Measurements from ENCODE around the gene DNAI2. TPM values are rescaled to one million over a fixed set of nuclear protein-coding genes. Genes with fewer than 3 reads are reported as not detected.

The DNAI2 gene
- total and polyA plus RNA-seq, 9 of the 15 experiments (the other 6 are each of a cell fraction or from before 2014, with no cell fraction given), result not detected

DNA sequence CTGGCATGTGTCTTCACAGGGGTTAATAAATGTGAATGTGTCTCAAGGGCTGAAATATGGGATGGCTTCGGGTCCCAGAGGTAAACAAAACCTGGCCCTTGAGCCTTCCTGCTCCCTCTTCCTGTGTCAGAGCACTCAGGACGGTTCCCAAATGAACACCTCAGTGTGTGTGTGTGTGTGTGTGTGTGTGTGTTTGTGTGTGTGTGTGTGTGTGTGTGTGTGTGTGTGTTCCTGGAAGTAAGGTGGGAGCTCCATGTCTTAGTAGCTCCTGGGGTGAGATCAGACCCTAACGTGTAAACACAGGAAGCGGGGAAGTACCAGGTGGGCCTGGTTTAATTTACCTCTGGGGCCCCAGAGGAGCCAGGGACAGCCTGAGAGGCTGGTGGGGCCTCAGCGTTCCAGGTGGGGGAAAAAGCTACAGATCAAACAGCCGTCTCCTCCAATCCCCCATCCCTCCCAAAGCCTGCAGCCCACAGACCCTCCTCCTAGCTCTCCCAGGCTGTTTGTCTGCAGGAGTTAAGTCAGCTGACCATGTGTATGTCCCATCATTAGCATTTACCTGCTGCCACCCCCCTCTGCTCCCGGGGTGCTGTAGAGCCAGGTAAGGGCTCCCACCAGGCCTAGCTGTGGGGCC, 58.1 kb downstream of the DNAI2 start:
- peak overlapping the region; percentile 29; the same call in 1 of the 3 replicates for H3K27ac ChIP-seq (ENCODE audit: extremely low read depth, low read depth, low read length)
- no peaks in the 10 kb centered on the region for H3K79me2 ChIP-seq (ENCODE audit: control insufficient read depth, insufficient read depth, low read length)
- ChIA-PET POLR2A (interaction anchor here (0.6 to 1.4 kb wide), 2 partner anchors 36 to 1142 kb away, joined by 3 to 5 read pairs; no protein-coding TSS in a partner anchor), CTCF (ENCODE audit: low intra/inter-chr PET ratio) (no interaction called here)
- peak overlapping the region; percentile 31 to 46; a peak in 1 of 4 replicates for H3K9ac ChIP-seq (ENCODE audit: insufficient read depth in 1 of 2, low read depth in 2 of 2, low read length in 2 of 2)
- TF ChIP-seq ZSCAN29 (IDR thresholded peaks at IDR 0.05), result no peak
- TF ChIP-seq CHD1 (IDR thresholded peaks at IDR 0.05; ENCODE audit: low read length), result no peak
- no peak for TF ChIP-seq ZNF79 (CRISPR knock-in tag; IDR thresholded peaks at IDR 0.05; ENCODE audit: low read depth)
- TF ChIP-seq, protein P1, sequence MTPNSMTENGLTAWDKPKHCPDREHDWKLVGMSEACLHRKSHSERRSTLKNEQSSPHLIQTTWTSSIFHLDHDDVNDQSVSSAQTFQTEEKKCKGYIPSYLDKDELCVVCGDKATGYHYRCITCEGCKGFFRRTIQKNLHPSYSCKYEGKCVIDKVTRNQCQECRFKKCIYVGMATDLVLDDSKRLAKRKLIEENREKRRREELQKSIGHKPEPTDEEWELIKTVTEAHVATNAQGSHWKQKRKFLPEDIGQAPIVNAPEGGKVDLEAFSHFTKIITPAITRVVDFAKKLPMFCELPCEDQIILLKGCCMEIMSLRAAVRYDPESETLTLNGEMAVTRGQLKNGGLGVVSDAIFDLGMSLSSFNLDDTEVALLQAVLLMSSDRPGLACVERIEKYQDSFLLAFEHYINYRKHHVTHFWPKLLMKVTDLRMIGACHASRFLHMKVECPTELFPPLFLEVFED (CRISPR knock-in tag; conservative IDR thresholded peaks at IDR 0.05), result 0 out of 2 replicates have a peak, but pooled peaks have one; percentile 60
- TF ChIP-seq MCM3 (IDR thresholded peaks at IDR 0.05), result peak; percentile 69; the same call in 1 of the 2 replicates
- no peak for TF ChIP-seq PRPF4 (IDR thresholded peaks at IDR 0.05; ENCODE audit: insufficient read depth, low read depth, low read length, poor library complexity, severe bottlenecking)
- TF ChIP-seq ZNF778 (CRISPR knock-in tag; IDR thresholded peaks at IDR 0.05), result no peak
- no peak for TF ChIP-seq PHTF2 (CRISPR knock-in tag; IDR thresholded peaks at IDR 0.05)
- no peak for TF ChIP-seq ZNF507 (tag; conservative IDR thresholded peaks at IDR 0.05)
- TF ChIP-seq BRCA1 (IDR thresholded peaks at IDR 0.05), result no peak
- no peak for TF ChIP-seq BRCA1 (CRISPR knock-in tag; IDR thresholded peaks at IDR 0.05)
- no peak for TF ChIP-seq RFX1 (IDR thresholded peaks at IDR 0.05)
- no peaks in the 10 kb centered on the region; the same call in 1 of the 2 replicates for H4K20me1 ChIP-seq (replicated peaks; ENCODE audit: control insufficient read depth, insufficient read depth, low read length)
- no TSS peak for BruUV-seq (replicated peaks)
- H3K27me3 ChIP-seq (ENCODE audit: control insufficient read depth in 2 of 2, insufficient read depth in 2 of 2, low read length in 2 of 2), result peaks cover 0 to 3% of the 10 kb centered on the region in 2 experiments; a peak in 1 of 5 replicates
- FAIRE-seq (no peak), DNase-seq (ENCODE audit: extremely low read depth in 1 of 4, low spot score in 3 of 4) (no peak), ATAC-seq (no peak; the same call in 2 of the 3 replicates)
- H3K4me2 ChIP-seq (ENCODE audit: insufficient read depth, low read length), result peak overlapping the region; percentile 76
- in situ Hi-C loops (cut with MboI), result no loop called here
- H3K9me3 ChIP-seq (replicated peaks; ENCODE audit: control insufficient read depth, insufficient read depth, low read depth, low read length), result no peaks in the 10 kb centered on the region
- H3K4me3 ChIP-seq, result no peak overlapping the region
- H2AFZ ChIP-seq (ENCODE audit: low read depth, low read length), result peak overlapping the region; percentile 92
- H3K36me3 ChIP-seq (ENCODE audit: control insufficient read depth, insufficient read depth, low read length), result no peaks in the 10 kb centered on the region
- 41% methylated on average over 6 of the region's 7 CpGs for WGBS (ENCODE audit: insufficient coverage, low coverage, missing lambda C conversion rate)
- intact Hi-C loops (cut with micrococcal nuclease), result no loop called here
- peaks cover 12 to 23% of the 10 kb centered on the region in 2 experiments for H3K4me1 ChIP-seq (replicated peaks in 1 of 2; ENCODE audit: control insufficient read depth in 2 of 2, insufficient read depth in 2 of 2, low read length in 2 of 2)
- no peaks in the 10 kb centered on the region for H3K9me1 ChIP-seq (ENCODE audit: control insufficient read depth, insufficient read depth, low read length)

Measured in K562 (cell line).